H9 (cell line): ENCODE results near the gene CDK5. TPM values are rescaled to one million over a fixed set of nuclear protein-coding genes. Genes with fewer than 3 reads are reported as not detected.
A peak's percentile ranks its signal among the peaks of the same experiment; 100 is the strongest.

Source experiments
- DNase-seq: peaks from one replicate; pipeline ENCODE4 v3.0.0-alpha.2; 2017
- H2AFZ ChIP-seq: one replicate; pipeline ENCODE4 v1.6.1; 2013; ENCODE audit warnings: mild to moderate bottlenecking, low read length, control low read depth, moderate library complexity
- H2AK5ac ChIP-seq: 2 replicates; pipeline ENCODE4 v1.6.1; 2013; ENCODE audit warnings: low read length, control low read depth, mixed read lengths; ENCODE audit not compliant: insufficient read length
- H2BK120ac ChIP-seq: one replicate; pipeline ENCODE4 v1.6.1; 2013; ENCODE audit warnings: low read depth, mild to moderate bottlenecking, low read length, control low read depth, inconsistent platforms; ENCODE audit not compliant: poor library complexity, severe bottlenecking
- H2BK12ac ChIP-seq: 2 replicates; pipeline ENCODE4 v1.6.1; 2013; ENCODE audit warnings: low read length, control low read depth, mixed read lengths, low read depth; ENCODE audit not compliant: insufficient read length
- H2BK15ac ChIP-seq: 2 replicates; pipeline ENCODE4 v1.6.1; 2013; ENCODE audit warnings: low read depth, low read length, control low read depth
- H2BK20ac ChIP-seq: one replicate; pipeline ENCODE4 v1.6.1; 2013; ENCODE audit warnings: low read depth, mild to moderate bottlenecking, low read length, control low read depth, inconsistent platforms; ENCODE audit not compliant: poor library complexity, severe bottlenecking
- H2BK5ac ChIP-seq: 2 replicates; pipeline ENCODE4 v1.6.1; 2013; ENCODE audit warnings: low read length, control low read depth, mixed read lengths; ENCODE audit not compliant: insufficient read length
- H3K14ac ChIP-seq: 2 replicates; pipeline ENCODE4 v1.6.1; 2013; ENCODE audit warnings: low read length, control low read depth; ENCODE audit not compliant: insufficient read depth
- H3K18ac ChIP-seq: 2 replicates; pipeline ENCODE4 v1.6.1; 2013; ENCODE audit warnings: low read depth, mild to moderate bottlenecking, mixed read lengths, low read length, control low read depth; ENCODE audit not compliant: insufficient read length
- H3K23ac ChIP-seq: 2 replicates; pipeline ENCODE4 v1.6.1; 2013; ENCODE audit warnings: low read length, control low read depth, mixed read lengths, low read depth; ENCODE audit not compliant: insufficient read length
- H3K23me2 ChIP-seq: 2 replicates; pipeline ENCODE4 v1.6.1; 2013; ENCODE audit warnings: low read depth, mild to moderate bottlenecking, mixed read lengths, low read length, control low read depth; ENCODE audit not compliant: insufficient read length, poor library complexity, severe bottlenecking
- H3K27ac ChIP-seq: 2 replicates; pipeline ENCODE4 v1.5.1; 2013; ENCODE audit warnings: low read length, control low read depth, mixed read lengths, low read depth; ENCODE audit not compliant: insufficient read length
- H3K27me3 ChIP-seq: 2 replicates; pipeline ENCODE4 v1.6.1; 2013; ENCODE audit warnings: low read length, control low read depth, inconsistent platforms; ENCODE audit not compliant: insufficient read depth
- H3K4ac ChIP-seq: 2 replicates; pipeline ENCODE4 v1.6.1; 2013; ENCODE audit warnings: low read depth, mild to moderate bottlenecking, control low read depth, inconsistent platforms, low read length, moderate library complexity
- H3K4me1 ChIP-seq: 2 replicates; pipeline ENCODE4 v1.6.1; 2013; ENCODE audit warnings: low read length, control low read depth, inconsistent platforms; ENCODE audit not compliant: insufficient read depth
- H3K4me2 ChIP-seq: 2 replicates; pipeline ENCODE4 v1.6.1; 2013; ENCODE audit warnings: low read length, control low read depth, mixed read lengths; ENCODE audit not compliant: insufficient read length, insufficient read depth
- H3K56ac ChIP-seq: 2 replicates; pipeline ENCODE4 v1.6.1; 2013; ENCODE audit warnings: low read depth, mild to moderate bottlenecking, mixed read lengths, low read length, control low read depth; ENCODE audit not compliant: insufficient read length
- H3K79me1 ChIP-seq: 2 replicates; pipeline ENCODE4 v1.6.1; 2013; ENCODE audit warnings: low read depth, mild to moderate bottlenecking, moderate library complexity, low read length, control low read depth, inconsistent platforms; ENCODE audit not compliant: insufficient read depth, poor library complexity, severe bottlenecking
- H3K79me2 ChIP-seq: 2 replicates; pipeline ENCODE4 v1.6.1; 2013; ENCODE audit warnings: low read length, control low read depth, inconsistent platforms; ENCODE audit not compliant: insufficient read depth
- H3K9ac ChIP-seq: 2 replicates; pipeline ENCODE4 v1.6.1; 2013; ENCODE audit warnings: low read length, control low read depth, mixed read lengths; ENCODE audit not compliant: insufficient read length; ENCODE audit errors: extremely low read depth
- H3K9me3 ChIP-seq: one replicate; pipeline ENCODE4 v1.6.1; 2013; ENCODE audit warnings: low read depth, low read length, inconsistent platforms; ENCODE audit not compliant: control insufficient read depth
- H3T11ph ChIP-seq: one replicate; pipeline ENCODE4 v1.6.1; 2013; ENCODE audit warnings: mild to moderate bottlenecking, low read length, control low read depth, inconsistent platforms
- H4K20me1 ChIP-seq: one replicate; pipeline ENCODE4 v1.6.1; 2013; ENCODE audit not compliant: control insufficient read depth, insufficient read length, insufficient read depth
- H4K5ac ChIP-seq: 2 replicates; pipeline ENCODE4 v1.6.1; 2013; ENCODE audit warnings: low read depth, mild to moderate bottlenecking, mixed read lengths, low read length, control low read depth; ENCODE audit not compliant: insufficient read length
- H4K8ac ChIP-seq: replicated peaks from 2 replicates; pipeline ENCODE4 v1.6.1; 2013; ENCODE audit warnings: low read length, control low read depth, mixed read lengths, low read depth; ENCODE audit not compliant: insufficient read length
- H4K91ac ChIP-seq: 2 replicates; pipeline ENCODE4 v1.6.1; 2013; ENCODE audit warnings: low read depth, mild to moderate bottlenecking, moderate library complexity, mixed read lengths, low read length, control low read depth; ENCODE audit not compliant: insufficient read length
- H3K27ac Mint-ChIP-seq, 3 experiments: 2 replicates in 2 of 3; 3 replicates in 1 of 3; pipeline ENCODE4 v1.8.0; 2020 to 2021; ENCODE audit warnings: mixed read lengths in 3 of 3, mild to moderate bottlenecking in 1 of 3, moderate library complexity in 1 of 3
- H3K27me3 Mint-ChIP-seq: 2 replicates; pipeline ENCODE4 v1.8.0; 2021; ENCODE audit warnings: low read depth, mild to moderate bottlenecking, moderate library complexity, mixed read lengths
- H3K36me3 Mint-ChIP-seq, 3 experiments: 2 replicates in 2 of 3; 3 replicates in 1 of 3; pipeline ENCODE4 v1.8.0; 2020 to 2021; ENCODE audit warnings: low read depth in 3 of 3, mixed read lengths in 3 of 3; ENCODE audit not compliant: insufficient read depth in 1 of 3
- H3K4me1 Mint-ChIP-seq, 2 experiments: 2 replicates each; pipeline ENCODE4 v1.8.0; 2020; ENCODE audit warnings: mixed read lengths in 2 of 2
- H3K4me3 Mint-ChIP-seq, 2 experiments: 2 replicates in 1 of 2; 3 replicates in 1 of 2; pipeline ENCODE4 v1.8.0; 2020 to 2021; ENCODE audit warnings: mild to moderate bottlenecking in 2 of 2, mixed read lengths in 2 of 2, moderate library complexity in 1 of 2
- H3K9me3 Mint-ChIP-seq, 2 experiments: 2 replicates in 1 of 2; 3 replicates in 1 of 2; pipeline ENCODE4 v1.8.0; 2020; ENCODE audit warnings: mild to moderate bottlenecking in 2 of 2, mixed read lengths in 2 of 2, moderate library complexity in 1 of 2
- WGBS: extraction: QIAGEN DNeasy Blood & Tissue Kit; methylation state at CpG from one replicate; pipeline ENCODE4 v1.1.7; 2013; ENCODE audit warnings: missing lambda C conversion rate, low lambda C conversion rate, mixed read lengths; ENCODE audit not compliant: insufficient read length; ENCODE audit errors: extremely low coverage; 5-methylcytosine and 5-hydroxymethylcytosine counted together
- total RNA-seq: library from RNA; stranded (reverse); gene quantifications from 2 replicates; pipeline ENCODE4 v1.2.1, GENCODE V29; 2021
- TF ChIP-seq, protein P1 (sequence below): fragments of 200-600 bp; sonication (generic); conservative IDR thresholded peaks from 3 replicates; pipeline ENCODE4 v1.8.0; 2021; ENCODE audit warnings: antibody characterized with exemption, mild to moderate bottlenecking

The CDK5 gene
- total RNA-seq, 1 experiment from 2014 or later, result 19.9 TPM

DNA sequence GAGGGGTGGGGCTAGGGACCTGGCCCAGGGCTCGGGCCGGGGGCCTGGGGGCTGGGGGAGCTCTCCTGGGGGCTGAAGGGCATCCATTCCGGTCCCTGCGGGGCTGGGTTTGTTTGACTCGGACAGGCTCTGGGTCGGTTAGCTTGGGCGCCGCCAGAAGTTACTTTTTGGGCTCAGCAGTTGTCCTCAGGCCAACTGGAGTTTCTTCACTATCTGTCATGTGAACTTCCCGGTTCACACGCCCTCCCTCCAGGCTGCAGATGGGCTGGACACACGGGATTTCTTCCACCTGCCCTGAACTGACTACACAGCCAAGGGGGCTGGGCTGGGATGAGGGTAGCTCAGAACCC, 5.5 kb upstream of the CDK5 start:
- no peak overlapping the region for H4K8ac ChIP-seq
- no peaks in the 10 kb centered on the region for H3K79me2 ChIP-seq
- no peak overlapping the region for H2BK120ac ChIP-seq
- Mint-ChIP-seq H3K4me3 (peak overlapping the region; percentile 67 to 78), H3K27me3 (no peaks in the 10 kb centered on the region), H3K9me3 (no peaks in the 10 kb centered on the region; a peak in 1 of 5 replicates), H3K36me3 (peaks cover 21 to 36% (median 32%) of the 10 kb centered on the region in 3 experiments; a peak in 6 of 7 replicates), H3K27ac (peak overlapping the region in 1 of 3 experiments; percentile 52; a peak in 1 of 7 replicates), H3K4me1 (peaks cover 36 to 44% of the 10 kb centered on the region in 2 experiments)
- H2AFZ ChIP-seq, result no peak overlapping the region
- H2BK5ac ChIP-seq, result no peak overlapping the region
- no CpG with 5 or more reads among the region's 11 CpGs for WGBS
- peaks cover 8% of the 10 kb centered on the region for H3K4me1 ChIP-seq
- peaks cover 30% of the 10 kb centered on the region for H3K23me2 ChIP-seq
- H2BK15ac ChIP-seq, result no peak overlapping the region
- no peak overlapping the region for H3K56ac ChIP-seq
- H3K14ac ChIP-seq, result no peak overlapping the region
- no peak overlapping the region for H3K4ac ChIP-seq
- no peaks in the 10 kb centered on the region for H4K20me1 ChIP-seq
- peak overlapping the region; percentile 58 for H3K4me2 ChIP-seq
- DNase-seq, result no peak
- H3K27me3 ChIP-seq, result no peaks in the 10 kb centered on the region; the same call in 1 of the 2 replicates
- TF ChIP-seq, protein P1, sequence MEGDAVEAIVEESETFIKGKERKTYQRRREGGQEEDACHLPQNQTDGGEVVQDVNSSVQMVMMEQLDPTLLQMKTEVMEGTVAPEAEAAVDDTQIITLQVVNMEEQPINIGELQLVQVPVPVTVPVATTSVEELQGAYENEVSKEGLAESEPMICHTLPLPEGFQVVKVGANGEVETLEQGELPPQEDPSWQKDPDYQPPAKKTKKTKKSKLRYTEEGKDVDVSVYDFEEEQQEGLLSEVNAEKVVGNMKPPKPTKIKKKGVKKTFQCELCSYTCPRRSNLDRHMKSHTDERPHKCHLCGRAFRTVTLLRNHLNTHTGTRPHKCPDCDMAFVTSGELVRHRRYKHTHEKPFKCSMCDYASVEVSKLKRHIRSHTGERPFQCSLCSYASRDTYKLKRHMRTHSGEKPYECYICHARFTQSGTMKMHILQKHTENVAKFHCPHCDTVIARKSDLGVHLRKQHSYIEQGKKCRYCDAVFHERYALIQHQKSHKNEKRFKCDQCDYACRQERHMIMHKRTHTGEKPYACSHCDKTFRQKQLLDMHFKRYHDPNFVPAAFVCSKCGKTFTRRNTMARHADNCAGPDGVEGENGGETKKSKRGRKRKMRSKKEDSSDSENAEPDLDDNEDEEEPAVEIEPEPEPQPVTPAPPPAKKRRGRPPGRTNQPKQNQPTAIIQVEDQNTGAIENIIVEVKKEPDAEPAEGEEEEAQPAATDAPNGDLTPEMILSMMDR, result no peak
- no peak overlapping the region for H4K5ac ChIP-seq
- no peak overlapping the region for H3K23ac ChIP-seq
- no peak overlapping the region for H2AK5ac ChIP-seq
- no peak overlapping the region for H2BK20ac ChIP-seq
- no peak overlapping the region for H2BK12ac ChIP-seq
- no peak overlapping the region for H3T11ph ChIP-seq
- no peak overlapping the region for H3K9ac ChIP-seq
- H4K91ac ChIP-seq, result no peak overlapping the region
- no peaks in the 10 kb centered on the region for H3K9me3 ChIP-seq
- no peaks in the 10 kb centered on the region for H3K79me1 ChIP-seq
- H3K27ac ChIP-seq, result no peak overlapping the region
- no peak overlapping the region for H3K18ac ChIP-seq
